ENCODE data around the gene C2orf81.

- TF ChIP-seq, protein P1, sequence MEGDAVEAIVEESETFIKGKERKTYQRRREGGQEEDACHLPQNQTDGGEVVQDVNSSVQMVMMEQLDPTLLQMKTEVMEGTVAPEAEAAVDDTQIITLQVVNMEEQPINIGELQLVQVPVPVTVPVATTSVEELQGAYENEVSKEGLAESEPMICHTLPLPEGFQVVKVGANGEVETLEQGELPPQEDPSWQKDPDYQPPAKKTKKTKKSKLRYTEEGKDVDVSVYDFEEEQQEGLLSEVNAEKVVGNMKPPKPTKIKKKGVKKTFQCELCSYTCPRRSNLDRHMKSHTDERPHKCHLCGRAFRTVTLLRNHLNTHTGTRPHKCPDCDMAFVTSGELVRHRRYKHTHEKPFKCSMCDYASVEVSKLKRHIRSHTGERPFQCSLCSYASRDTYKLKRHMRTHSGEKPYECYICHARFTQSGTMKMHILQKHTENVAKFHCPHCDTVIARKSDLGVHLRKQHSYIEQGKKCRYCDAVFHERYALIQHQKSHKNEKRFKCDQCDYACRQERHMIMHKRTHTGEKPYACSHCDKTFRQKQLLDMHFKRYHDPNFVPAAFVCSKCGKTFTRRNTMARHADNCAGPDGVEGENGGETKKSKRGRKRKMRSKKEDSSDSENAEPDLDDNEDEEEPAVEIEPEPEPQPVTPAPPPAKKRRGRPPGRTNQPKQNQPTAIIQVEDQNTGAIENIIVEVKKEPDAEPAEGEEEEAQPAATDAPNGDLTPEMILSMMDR (IDR thresholded peaks at IDR 0.05; ENCODE audit: low read depth, low read length, poor library complexity, severe bottlenecking) = no peak
- TF ChIP-seq EZH2phosphoT487 (IDR thresholded peaks at IDR 0.05; ENCODE audit: borderline replicate concordance, low read length) = no peak
Measured at GRCh38 chr2:74392449-74392743, 29.0 kb downstream of the C2orf81 start.

Measured in DOHH2 (cell line).